Sigmoid colon (tissue), 4 donors: Measurements from ENCODE around the gene GIPR.

Source experiments
- CTCF ChIP-seq, 4 experiments: fragments of 450-650 bp in 3 of 4; fragments of 200-600 bp in 1 of 4; IDR thresholded peaks; one replicate each; pipeline ENCODE4 v1.5.1; 2016 to 2019; ENCODE audit warnings: antibody characterized with exemption in 4 of 4, mild to moderate bottlenecking in 3 of 4, moderate library complexity in 2 of 4
- EP300 ChIP-seq, 4 donors: sonication (generic); formaldehyde crosslinking; IDR thresholded peaks; one replicate each; pipeline ENCODE4 v1.6.1; 2017; ENCODE audit warnings: antibody characterized with exemption in 4 of 4

GRCh38 chr19:45705115-45705514 is 37.1 kb downstream of the GIPR start:
- TF ChIP-seq EP300 (IDR thresholded peaks at IDR 0.05), result no peak
- TF ChIP-seq CTCF (IDR thresholded peaks at IDR 0.05), result no peak
